Activated CD8-positive, alpha-beta memory T cell treated with anti-CD3 and anti-CD28 coated beads, Interleukin-2, amount 10 ng/mL, durations not matched to agents 7 days and 5 days (primary cell): ENCODE results near the gene NDST1. TPM values are rescaled to one million over a fixed set of nuclear protein-coding genes. Genes with fewer than 3 reads are reported as not detected.

ENCODE experiments used
- ATAC-seq: fragments of 150-1000 bp; cut with Tn5 transposase; one replicate; pipeline ENCODE4 v1.10.0; 2021; ENCODE audit warnings: moderate library complexity
- CTCF ChIA-PET: fragments of 350-600 bp; sonication (Branson Sonifier 250); formaldehyde crosslinking; loops from one replicate; lab custom pipeline; 2021; ENCODE audit warnings: antibody characterized with exemption; lab: Charles Lee
- DNase-seq: peaks from one replicate; pipeline ENCODE4 v3.0.0-alpha.2; 2020
- H3K27ac Mint-ChIP-seq: one replicate; pipeline ENCODE4 v1.8.0; 2021; ENCODE audit warnings: mild to moderate bottlenecking, mixed read lengths
- H3K27me3 Mint-ChIP-seq: one replicate; pipeline ENCODE4 v1.8.0; 2021; ENCODE audit warnings: mixed read lengths
- H3K36me3 Mint-ChIP-seq: one replicate; pipeline ENCODE4 v1.8.0; 2021; ENCODE audit warnings: mild to moderate bottlenecking, mixed read lengths
- H3K4me1 Mint-ChIP-seq: one replicate; pipeline ENCODE4 v1.8.0; 2021; ENCODE audit warnings: mixed read lengths
- H3K4me3 Mint-ChIP-seq: one replicate; pipeline ENCODE4 v1.8.0; 2021; ENCODE audit warnings: mild to moderate bottlenecking, moderate library complexity, mixed read lengths
- H3K9me3 Mint-ChIP-seq: one replicate; pipeline ENCODE4 v1.8.0; 2022; ENCODE audit warnings: low read depth, mixed read lengths
- total RNA-seq, 2 experiments: library from RNA; stranded (reverse); gene quantifications; one replicate each; pipeline ENCODE4 v1.2.3, GENCODE V29; 2021

The NDST1 gene
- total RNA-seq, 2 experiments from 2014 or later: 0.58 to 0.68 TPM

GRCh38 chr5:150505041-150505511 is 2.9 kb upstream of the NDST1 start:
- no peak overlapping the region for H3K27ac Mint-ChIP-seq
- H3K4me3 Mint-ChIP-seq: no peak overlapping the region
- ATAC-seq: no peak
- H3K27me3 Mint-ChIP-seq: no peaks in the 10 kb centered on the region
- H3K4me1 Mint-ChIP-seq: no peaks in the 10 kb centered on the region
- no peaks in the 10 kb centered on the region for H3K36me3 Mint-ChIP-seq
- no peak for DNase-seq
- CTCF ChIA-PET: no interaction called here
- H3K9me3 Mint-ChIP-seq: no peaks in the 10 kb centered on the region

- CTCF ChIA-PET: no interaction called here
- H3K27ac Mint-ChIP-seq: no peak overlapping the region
- H3K36me3 Mint-ChIP-seq: no peaks in the 10 kb centered on the region
- DNase-seq (no peak), ATAC-seq (no peak)
- no peaks in the 10 kb centered on the region for H3K4me1 Mint-ChIP-seq
- no peak overlapping the region for H3K4me3 Mint-ChIP-seq
- no peaks in the 10 kb centered on the region for H3K9me3 Mint-ChIP-seq
- H3K27me3 Mint-ChIP-seq: no peaks in the 10 kb centered on the region
Measured at GRCh38 chr5:150505816-150506215, 2.1 kb upstream of the NDST1 start.

- Mint-ChIP-seq H3K36me3 (no peaks in the 10 kb centered on the region), H3K9me3 (no peaks in the 10 kb centered on the region), H3K27me3 (no peaks in the 10 kb centered on the region), H3K4me1 (no peaks in the 10 kb centered on the region), H3K27ac (no peak overlapping the region), H3K4me3 (no peak overlapping the region)
- ATAC-seq: no peak
- CTCF ChIA-PET: no interaction called here
- DNase-seq: no peak
Measured at GRCh38 chr5:150506571-150507473, 1.1 kb upstream of the NDST1 start.

GRCh38 chr5:150508277-150508640 is 328 bp downstream of the NDST1 start:
- Mint-ChIP-seq H3K9me3 (no peaks in the 10 kb centered on the region), H3K27me3 (no peaks in the 10 kb centered on the region), H3K4me3 (no peak overlapping the region), H3K27ac (no peak overlapping the region), H3K4me1 (no peaks in the 10 kb centered on the region), H3K36me3 (no peaks in the 10 kb centered on the region)
- ATAC-seq (no peak), DNase-seq (no peak)
- CTCF ChIA-PET: interaction anchor here (1.0 kb wide), 1 partner anchor 37 kb away, joined by 3 read pairs; no protein-coding TSS in a partner anchor

GRCh38 chr5:150508828-150509227 is 897 bp downstream of the NDST1 start:
- Mint-ChIP-seq H3K27ac (no peak overlapping the region), H3K27me3 (no peaks in the 10 kb centered on the region), H3K36me3 (no peaks in the 10 kb centered on the region), H3K4me1 (no peaks in the 10 kb centered on the region), H3K9me3 (no peaks in the 10 kb centered on the region), H3K4me3 (no peak overlapping the region)
- DNase-seq (no peak), ATAC-seq (no peak)
- CTCF ChIA-PET: interaction anchor here (1.0 kb wide), 1 partner anchor 36 kb away, joined by 3 read pairs; no protein-coding TSS in a partner anchor

GRCh38 chr5:150509992-150510391 is 2.1 kb downstream of the NDST1 start:
- H3K27ac Mint-ChIP-seq: no peak overlapping the region
- H3K4me3 Mint-ChIP-seq: no peak overlapping the region
- peaks cover 2% of the 10 kb centered on the region for H3K4me1 Mint-ChIP-seq
- H3K27me3 Mint-ChIP-seq: no peaks in the 10 kb centered on the region
- H3K36me3 Mint-ChIP-seq: no peaks in the 10 kb centered on the region
- no peaks in the 10 kb centered on the region for H3K9me3 Mint-ChIP-seq
- CTCF ChIA-PET: no interaction called here
- DNase-seq (no peak), ATAC-seq (no peak)

GRCh38 chr5:150510460-150511263 is 2.7 kb downstream of the NDST1 start:
- no peaks in the 10 kb centered on the region for H3K27me3 Mint-ChIP-seq
- H3K4me3 Mint-ChIP-seq: no peak overlapping the region
- CTCF ChIA-PET: no interaction called here
- DNase-seq (no peak), ATAC-seq (no peak)
- no peak overlapping the region for H3K27ac Mint-ChIP-seq
- no peaks in the 10 kb centered on the region for H3K36me3 Mint-ChIP-seq
- H3K4me1 Mint-ChIP-seq: peaks cover 2% of the 10 kb centered on the region
- no peaks in the 10 kb centered on the region for H3K9me3 Mint-ChIP-seq

GRCh38 chr5:150511578-150512367 is 3.8 kb downstream of the NDST1 start:
- Mint-ChIP-seq H3K4me3 (no peak overlapping the region), H3K27ac (no peak overlapping the region), H3K36me3 (no peaks in the 10 kb centered on the region), H3K9me3 (no peaks in the 10 kb centered on the region), H3K27me3 (no peaks in the 10 kb centered on the region), H3K4me1 (peaks cover 2% of the 10 kb centered on the region)
- CTCF ChIA-PET: no interaction called here
- DNase-seq: no peak
- no peak for ATAC-seq

GRCh38 chr5:150512368-150512747 is 4.4 kb downstream of the NDST1 start:
- Mint-ChIP-seq H3K27me3 (no peaks in the 10 kb centered on the region), H3K27ac (no peak overlapping the region), H3K4me1 (peaks cover 2% of the 10 kb centered on the region), H3K36me3 (no peaks in the 10 kb centered on the region), H3K9me3 (no peaks in the 10 kb centered on the region), H3K4me3 (no peak overlapping the region)
- DNase-seq (no peak), ATAC-seq (no peak)
- CTCF ChIA-PET: no interaction called here

GRCh38 chr5:150513375-150514309 is 5.7 kb downstream of the NDST1 start:
- Mint-ChIP-seq H3K4me3 (no peak overlapping the region), H3K36me3 (no peaks in the 10 kb centered on the region), H3K4me1 (peaks cover 2% of the 10 kb centered on the region), H3K27ac (no peak overlapping the region), H3K27me3 (no peaks in the 10 kb centered on the region), H3K9me3 (no peaks in the 10 kb centered on the region)
- CTCF ChIA-PET: interaction anchor here (0.9 kb wide), 1 partner anchor 14 kb away, joined by 3 read pairs; no protein-coding TSS in a partner anchor
- ATAC-seq (no peak), DNase-seq (no peak)

GRCh38 chr5:150514708-150515211 is 6.8 kb downstream of the NDST1 start:
- no peak overlapping the region for H3K4me3 Mint-ChIP-seq
- ATAC-seq: no peak

GRCh38 chr5:150515446-150515845 is 7.5 kb downstream of the NDST1 start:
- no peaks in the 10 kb centered on the region for H3K9me3 Mint-ChIP-seq
- H3K27me3 Mint-ChIP-seq: no peaks in the 10 kb centered on the region
- CTCF ChIA-PET: no interaction called here
- H3K27ac Mint-ChIP-seq: no peak overlapping the region
- H3K4me3 Mint-ChIP-seq: no peak overlapping the region
- peaks cover 2% of the 10 kb centered on the region for H3K4me1 Mint-ChIP-seq
- DNase-seq (no peak), ATAC-seq (no peak)
- no peaks in the 10 kb centered on the region for H3K36me3 Mint-ChIP-seq

More at GRCh38 chr5:150514708-150515211, 6.8 kb downstream of the NDST1 start:
- CTCF ChIA-PET: no interaction called here
- H3K4me1 Mint-ChIP-seq: peaks cover 2% of the 10 kb centered on the region
- H3K36me3 Mint-ChIP-seq: no peaks in the 10 kb centered on the region
- H3K9me3 Mint-ChIP-seq: no peaks in the 10 kb centered on the region
- DNase-seq: no peak
- H3K27me3 Mint-ChIP-seq: no peaks in the 10 kb centered on the region
- no peak overlapping the region for H3K27ac Mint-ChIP-seq
